Neuronal stem cell (in vitro differentiated cells): ENCODE data around the gene MAG.
"Not testable (repeated sequence)": the region's sequence is repeated elsewhere in the genome, so short reads cannot be mapped to it uniquely, and the experiment has no call there.

Experiments
- DNase-seq: peaks from one replicate; pipeline ENCODE4 v3.0.0-alpha.2; 2013; ENCODE audit warnings: low spot score
- H2AFZ ChIP-seq: one replicate; pipeline ENCODE4 v1.6.1; 2013; ENCODE audit warnings: mild to moderate bottlenecking, low read length, inconsistent platforms
- H2AK5ac ChIP-seq: 2 replicates; pipeline ENCODE4 v1.6.1; 2013; ENCODE audit warnings: low read depth, mild to moderate bottlenecking, inconsistent platforms, low read length, moderate library complexity, mixed read lengths
- H2BK120ac ChIP-seq: 2 replicates; pipeline ENCODE4 v1.6.1; 2013; ENCODE audit warnings: low read depth, mild to moderate bottlenecking, inconsistent platforms, low read length, moderate library complexity, mixed read lengths
- H2BK12ac ChIP-seq: one replicate; pipeline ENCODE4 v1.6.1; 2013; ENCODE audit warnings: low read length, inconsistent platforms
- H2BK15ac ChIP-seq: 2 replicates; pipeline ENCODE4 v1.6.1; 2013; ENCODE audit warnings: mild to moderate bottlenecking, low read length, inconsistent platforms, mixed read lengths
- H2BK5ac ChIP-seq: one replicate; pipeline ENCODE4 v1.6.1; 2013; ENCODE audit warnings: inconsistent platforms, mild to moderate bottlenecking, low read length, moderate library complexity
- H3K14ac ChIP-seq: one replicate; pipeline ENCODE4 v1.6.1; 2013; ENCODE audit warnings: low read length, inconsistent platforms
- H3K18ac ChIP-seq: 2 replicates; pipeline ENCODE4 v1.6.1; 2013; ENCODE audit warnings: low read length, inconsistent platforms
- H3K23ac ChIP-seq: 2 replicates; pipeline ENCODE4 v1.6.1; 2013; ENCODE audit warnings: low read depth, mild to moderate bottlenecking, mixed read lengths, low read length, inconsistent platforms; ENCODE audit not compliant: poor library complexity
- H3K27ac ChIP-seq: replicated peaks from 3 replicates; pipeline ENCODE4 v1.5.1; 2013; ENCODE audit warnings: low read length, inconsistent platforms
- H3K27me3 ChIP-seq, 3 experiments: 2 replicates each; pipeline ENCODE4 v1.6.1; 2013; ENCODE audit warnings: low read length in 3 of 3, mild to moderate bottlenecking in 2 of 3, inconsistent platforms in 1 of 3, low read depth in 1 of 3, mixed read lengths in 1 of 3, moderate library complexity in 1 of 3; ENCODE audit not compliant: control insufficient read depth in 3 of 3, insufficient read depth in 3 of 3
- H3K36me3 ChIP-seq, 2 donors: replicated peaks in 1 of 2; 2 replicates each; pipeline ENCODE4 v1.6.1; 2013; ENCODE audit warnings: low read length in 2 of 2; ENCODE audit not compliant: control insufficient read depth in 2 of 2, insufficient read depth in 2 of 2
- H3K4ac ChIP-seq: 2 replicates; pipeline ENCODE4 v1.6.1; 2013; ENCODE audit warnings: inconsistent platforms, mild to moderate bottlenecking, low read length, moderate library complexity
- H3K4me1 ChIP-seq, 2 donors: 1 replicate in 1 of 2; 2 replicates in 1 of 2; pipeline ENCODE4 v1.6.1; 2013; ENCODE audit warnings: low read length in 2 of 2, low read depth in 1 of 2; ENCODE audit not compliant: control insufficient read depth in 2 of 2, insufficient read depth in 1 of 2
- H3K4me2 ChIP-seq: one replicate; pipeline ENCODE4 v1.6.1; 2013; ENCODE audit warnings: mild to moderate bottlenecking, low read length, inconsistent platforms; ENCODE audit not compliant: insufficient read depth, poor library complexity, severe bottlenecking
- H3K4me3 ChIP-seq, 2 donors: 2 replicates each; pipeline ENCODE4 v1.5.1; 2013; ENCODE audit warnings: low read length in 2 of 2, mild to moderate bottlenecking in 2 of 2, inconsistent platforms in 1 of 2, moderate library complexity in 1 of 2
- H3K79me1 ChIP-seq: one replicate; pipeline ENCODE4 v1.6.1; 2013; ENCODE audit warnings: low read depth, mild to moderate bottlenecking, inconsistent platforms, low read length, moderate library complexity
- H3K9ac ChIP-seq: one replicate; pipeline ENCODE4 v1.6.1; 2013; ENCODE audit warnings: mild to moderate bottlenecking, low read depth, low read length, inconsistent platforms; ENCODE audit not compliant: poor library complexity
- H3K9me3 ChIP-seq, 2 donors: replicated peaks in 1 of 2; 2 replicates each; pipeline versions ENCODE3 to v1.6.1; 2013; ENCODE audit warnings: low read length in 2 of 2, mild to moderate bottlenecking in 2 of 2, inconsistent platforms in 1 of 2, low read depth in 1 of 2, mixed read lengths in 1 of 2, moderate library complexity in 1 of 2; ENCODE audit not compliant: control insufficient read depth in 2 of 2, insufficient read depth in 1 of 2
- H4K8ac ChIP-seq: one replicate; pipeline ENCODE4 v1.6.1; 2013; ENCODE audit warnings: low read depth, mild to moderate bottlenecking, inconsistent platforms, low read length, moderate library complexity
- H4K91ac ChIP-seq: one replicate; pipeline ENCODE4 v1.6.1; 2013; ENCODE audit warnings: low read length, low read depth, mild to moderate bottlenecking, inconsistent platforms; ENCODE audit not compliant: poor library complexity
- WGBS, 2 donors: extraction: QIAGEN DNeasy Blood & Tissue Kit; methylation state at CpG; one replicate each; pipeline ENCODE4 v1.1.7; 2013; ENCODE audit warnings: missing lambda C conversion rate in 2 of 2, mixed read lengths in 1 of 2; ENCODE audit not compliant: insufficient read length in 2 of 2, insufficient replicate concordance in 1 of 2; ENCODE audit errors: extremely low coverage in 2 of 2; 5-methylcytosine and 5-hydroxymethylcytosine counted together

The MAG gene

DNA sequence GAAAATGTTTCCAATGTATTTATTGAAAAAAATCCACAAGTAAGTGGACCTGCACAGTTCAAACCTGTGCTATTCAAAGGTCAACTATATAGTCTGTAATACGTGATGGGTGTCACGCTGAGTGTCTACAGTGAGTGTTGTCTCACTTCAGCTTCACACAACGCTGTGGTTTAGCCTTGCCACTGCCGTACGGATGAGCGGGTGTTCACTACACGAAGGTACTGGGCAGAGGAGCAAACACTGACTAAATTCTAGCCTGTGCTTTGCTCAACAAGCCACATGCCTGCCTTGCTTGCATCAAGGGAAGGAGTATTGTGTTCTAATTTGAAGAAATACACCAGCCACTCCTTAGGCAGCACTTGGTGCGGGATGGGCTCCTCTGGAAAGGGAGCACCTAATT, 62.9 kb downstream of the MAG start:
- H3K4me2 ChIP-seq = no peak overlapping the region
- WGBS, 2 donors = no CpG with 5 or more reads among the region's 8 CpGs

DNA sequence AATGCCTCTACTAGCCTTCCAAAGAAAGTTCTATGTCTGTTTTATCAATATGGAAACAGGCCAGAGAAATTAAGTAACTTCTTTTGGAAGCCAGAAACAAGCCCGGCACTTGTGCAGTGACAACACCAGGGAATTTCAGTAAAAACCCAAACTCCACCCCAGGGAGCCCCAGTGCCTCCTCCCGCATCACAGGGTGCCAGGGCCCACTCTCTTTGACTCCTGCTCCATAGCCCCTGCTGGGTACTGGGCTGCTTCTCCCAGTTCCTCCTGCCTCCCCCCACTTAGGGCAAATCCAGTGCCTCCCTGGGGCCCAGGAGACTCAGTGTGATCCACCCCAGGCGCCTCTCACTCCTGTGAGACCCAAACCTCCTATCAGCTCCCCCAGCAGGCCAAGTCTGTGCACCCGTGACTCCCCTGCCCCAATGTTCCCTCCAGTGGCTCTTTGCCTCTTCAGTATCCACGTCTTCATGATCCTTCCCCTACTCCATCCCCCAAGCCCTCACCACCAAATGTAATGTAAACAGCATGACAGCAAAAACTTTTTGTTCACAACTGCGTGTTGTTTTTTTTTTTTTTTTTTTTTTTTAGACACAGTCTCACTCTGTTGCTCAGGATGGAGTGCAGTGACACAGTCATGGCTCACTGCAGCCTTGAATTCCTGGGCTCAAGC, 64.0 kb downstream of the MAG start:
- no peak overlapping the region for H2BK5ac ChIP-seq
- H3K9ac ChIP-seq = no peak overlapping the region
- H3K27me3 ChIP-seq = peaks cover 0 to 3% (median 0%) of the 10 kb centered on the region in 3 experiments
- H3K18ac ChIP-seq = no peak overlapping the region
- H4K91ac ChIP-seq = no peak overlapping the region
- no peak overlapping the region for H3K4me3 ChIP-seq
- no peaks in the 10 kb centered on the region for H3K9me3 ChIP-seq
- H3K36me3 ChIP-seq = no peaks in the 10 kb centered on the region
- no peak overlapping the region for H3K4me2 ChIP-seq
- H4K8ac ChIP-seq = no peak overlapping the region
- H3K14ac ChIP-seq = no peak overlapping the region
- no peak overlapping the region for H3K4ac ChIP-seq
- H3K23ac ChIP-seq = no peak overlapping the region
- H2BK120ac ChIP-seq = no peak overlapping the region
- no peak overlapping the region for H2BK15ac ChIP-seq
- H2AK5ac ChIP-seq = no peak overlapping the region
- DNase-seq = no peak
- H3K4me1 ChIP-seq = no peaks in the 10 kb centered on the region
- WGBS, 2 donors = no CpG with 5 or more reads among the region's 6 CpGs
- no peak overlapping the region for H2AFZ ChIP-seq
- no peaks in the 10 kb centered on the region for H3K79me1 ChIP-seq
- H2BK12ac ChIP-seq = no peak overlapping the region
- no peak overlapping the region for H3K27ac ChIP-seq

More for the DNA sequence above, 62.9 kb downstream of the MAG start:
- H2BK5ac ChIP-seq = peak overlapping the region; percentile 69
- H3K27ac ChIP-seq = no peak overlapping the region
- no peak overlapping the region for H3K4me3 ChIP-seq
- H4K91ac ChIP-seq = no peak overlapping the region
- H3K4me1 ChIP-seq = no peaks in the 10 kb centered on the region
- no peak overlapping the region for H3K23ac ChIP-seq
- no peak overlapping the region for H2AK5ac ChIP-seq
- no peak overlapping the region for H3K14ac ChIP-seq
- no peak overlapping the region for H2BK15ac ChIP-seq
- no peaks in the 10 kb centered on the region for H3K79me1 ChIP-seq
- DNase-seq = no peak
- H2BK120ac ChIP-seq = no peak overlapping the region
- peaks cover 0 to 4% (median 0%) of the 10 kb centered on the region in 3 experiments for H3K27me3 ChIP-seq
- H3K9ac ChIP-seq = no peak overlapping the region
- H3K9me3 ChIP-seq = no peaks in the 10 kb centered on the region
- H4K8ac ChIP-seq = no peak overlapping the region
- H3K18ac ChIP-seq = no peak overlapping the region
- no peaks in the 10 kb centered on the region for H3K36me3 ChIP-seq
- H2BK12ac ChIP-seq = no peak overlapping the region
- H2AFZ ChIP-seq = no peak overlapping the region
- H3K4ac ChIP-seq = no peak overlapping the region

DNA sequence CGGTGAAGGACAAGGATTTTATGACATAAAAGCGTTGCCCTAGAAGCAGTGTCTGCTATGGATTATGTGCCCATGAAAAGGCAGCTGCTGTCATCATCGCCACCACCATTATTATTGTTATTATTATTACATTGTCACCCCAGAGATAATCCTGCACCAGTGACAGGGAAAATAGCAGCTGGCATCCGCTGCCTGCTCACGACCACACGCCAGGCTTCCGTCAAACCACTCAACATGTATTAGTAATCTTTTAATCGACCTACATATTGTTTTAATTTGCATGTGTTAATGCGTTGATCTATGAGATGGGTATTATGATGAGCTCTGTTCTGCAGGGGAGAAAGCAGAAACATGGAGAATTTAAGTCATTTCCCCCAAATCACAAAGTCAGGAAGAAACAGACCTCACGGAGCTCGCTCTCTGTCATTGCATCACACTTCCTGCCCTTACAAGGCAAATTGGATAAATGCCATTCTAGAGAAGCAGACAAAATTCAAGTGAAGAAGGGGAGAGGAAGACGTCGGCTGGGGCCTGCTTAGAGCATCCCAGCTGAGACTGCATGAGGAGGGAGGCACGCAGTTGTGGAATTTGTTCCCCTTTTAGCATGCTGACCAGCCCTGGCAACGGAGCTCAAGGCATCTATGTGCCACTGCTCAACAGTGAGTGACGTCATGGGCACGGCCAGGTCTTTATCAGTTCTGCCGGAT, 66.1 kb downstream of the MAG start, which contains the start of gene FFAR3:
Gene FFAR3 (plus strand): TSS at position 594 of the 707 bp plus-strand sequence. CDS start 431 bp downstream, outside the sequence.
- Histone ChIP-seq H2BK5ac (no peak within 1 kb of the TSS), H3K18ac (no peak within 1 kb of the TSS), H3K4ac (no peak within 1 kb of the TSS), H2BK15ac (no peak within 1 kb of the TSS), H2AK5ac (no peak within 1 kb of the TSS), H3K4me2 (no peak within 1 kb of the TSS), H2AFZ (no peak within 1 kb of the TSS), H3K36me3 (no peaks in the 10 kb centered on the region), H2BK12ac (no peak within 1 kb of the TSS), H3K14ac (no peak within 1 kb of the TSS), H4K8ac (no peak within 1 kb of the TSS), H3K27ac (no peak within 1 kb of the TSS), H3K23ac (no peak within 1 kb of the TSS), H3K9ac (no peak within 1 kb of the TSS), H3K79me1 (no peaks in the 10 kb centered on the region), H3K4me1 (no peaks in the 10 kb centered on the region), H3K4me3 (peak within 1 kb of the TSS in 1 of 2 donors; percentile 25), H3K27me3 (peaks cover 0 to 3% (median 0%) of the 10 kb centered on the region in 3 experiments), H4K91ac (no peak within 1 kb of the TSS), H3K9me3 (no peaks in the 10 kb centered on the region), H2BK120ac (no peak within 1 kb of the TSS)
- no CpG with 5 or more reads among the region's 18 CpGs for WGBS, 2 donors
- DNase-seq = no peak

DNA sequence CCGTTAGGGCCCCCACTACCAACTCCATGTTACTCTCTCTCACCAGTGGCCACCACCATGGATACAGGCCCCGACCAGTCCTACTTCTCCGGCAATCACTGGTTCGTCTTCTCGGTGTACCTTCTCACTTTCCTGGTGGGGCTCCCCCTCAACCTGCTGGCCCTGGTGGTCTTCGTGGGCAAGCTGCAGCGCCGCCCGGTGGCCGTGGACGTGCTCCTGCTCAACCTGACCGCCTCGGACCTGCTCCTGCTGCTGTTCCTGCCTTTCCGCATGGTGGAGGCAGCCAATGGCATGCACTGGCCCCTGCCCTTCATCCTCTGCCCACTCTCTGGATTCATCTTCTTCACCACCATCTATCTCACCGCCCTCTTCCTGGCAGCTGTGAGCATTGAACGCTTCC, 66.9 kb downstream of the MAG start:
- not testable (repeated sequence) for H3K27me3 ChIP-seq, H3K4ac ChIP-seq, H3K14ac ChIP-seq, H4K8ac ChIP-seq, H3K9ac ChIP-seq, H3K4me1 ChIP-seq, H2AFZ ChIP-seq, H3K27ac ChIP-seq, H4K91ac ChIP-seq, H2BK12ac ChIP-seq, H3K4me3 ChIP-seq, H3K23ac ChIP-seq, H2AK5ac ChIP-seq, DNase-seq, H2BK120ac ChIP-seq, H3K36me3 ChIP-seq, H3K79me1 ChIP-seq, H3K9me3 ChIP-seq, H2BK15ac ChIP-seq, H3K4me2 ChIP-seq, H2BK5ac ChIP-seq, H3K18ac ChIP-seq
- no CpG with 5 or more reads among the region's 16 CpGs for WGBS, 2 donors
